Hematopoietic multipotent progenitor cell treated with erythropoietin and hydrocortisone succinate and interleukin-3 and kit ligand, for 6 days (in vitro differentiated cells): ENCODE results near the gene ZBTB5.
"Not testable (repeated sequence)": the region's sequence is repeated elsewhere in the genome, so short reads cannot be mapped to it uniquely, and the experiment has no call there.

Source experiments
- DNase-seq: peaks from one replicate; pipeline ENCODE4 v3.0.0-alpha.2; 2015

Gene ZBTB5

GRCh38 chr9:37397948-37398347 lies 67.3 kb downstream of the ZBTB5 start:
- DNase-seq = not testable (repeated sequence)

GRCh38 chr9:37395663-37396062 lies 69.6 kb downstream of the ZBTB5 start:
- DNase-seq = no peak

GRCh38 chr9:37395229-37395628 lies 70.0 kb downstream of the ZBTB5 start:
- DNase-seq = no peak

- no peak for DNase-seq
Observed at GRCh38 chr9:37392272-37392671, 73.0 kb downstream of the ZBTB5 start.

GRCh38 chr9:37390759-37391158 lies 74.5 kb downstream of the ZBTB5 start:
- DNase-seq = peak; percentile 60
